ENCODE data around the gene SLC24A3. TPM values are rescaled to one million over a fixed set of nuclear protein-coding genes. Genes with fewer than 3 reads are reported as not detected.

The SLC24A3 gene
- total RNA-seq, 1 donor from 2014 or later: 0.21 TPM

- peaks cover 13% of the 10 kb centered on the region for H3K4me1 Mint-ChIP-seq
- no peak overlapping the region for H3K27ac Mint-ChIP-seq
- Histone ChIP-seq H2AFZ (replicated peaks) (peak overlapping the region; percentile 13), H3K27me3 (no peaks in the 10 kb centered on the region), H3F3A (ENCODE audit: low read depth) (peaks cover 16% of the 10 kb centered on the region), H3K4me3 (no peak overlapping the region), H3K79me2 (ENCODE audit: low read depth) (no peaks in the 10 kb centered on the region), H3K4me1 (peaks cover 35% of the 10 kb centered on the region), H3K36me3 (no peaks in the 10 kb centered on the region), H4K20me1 (ENCODE audit: low read depth) (no peaks in the 10 kb centered on the region), H3K9me3 (ENCODE audit: low read depth) (no peaks in the 10 kb centered on the region), H3K4me2 (peak overlapping the region; percentile 27), H3K27ac (no peak overlapping the region), H3K9ac (no peak overlapping the region)
- H3K36me3 Mint-ChIP-seq: no peaks in the 10 kb centered on the region
- TF ChIP-seq CTCF (IDR thresholded peaks at IDR 0.05): no peak
- TF ChIP-seq EZH2 (IDR thresholded peaks at IDR 0.05): no peak
- TF ChIP-seq EZH2phosphoT487 (IDR thresholded peaks at IDR 0.05): no peak
- H3K4me3 Mint-ChIP-seq: no peak overlapping the region
- H3K9me3 Mint-ChIP-seq: no peaks in the 10 kb centered on the region
- DNase-seq (ENCODE audit: low spot score): peak; percentile 43
- peaks cover 6% of the 10 kb centered on the region for H3K27me3 Mint-ChIP-seq (ENCODE audit: insufficient read depth, low read depth)
These were observed 215.0 kb downstream of the SLC24A3 start for GRCh38 chr20:19427480-19427879.

GRCh38 chr20:19427913-19428312, 215.5 kb downstream of the SLC24A3 start:
- Mint-ChIP-seq H3K4me1 (peaks cover 9% of the 10 kb centered on the region), H3K9me3 (no peaks in the 10 kb centered on the region), H3K4me3 (no peak overlapping the region), H3K27me3 (ENCODE audit: insufficient read depth, low read depth) (peaks cover 6% of the 10 kb centered on the region), H3K36me3 (no peaks in the 10 kb centered on the region), H3K27ac (peak overlapping the region; percentile 5)
- Histone ChIP-seq H3K79me2 (ENCODE audit: low read depth) (no peaks in the 10 kb centered on the region), H3F3A (ENCODE audit: low read depth) (peaks cover 11% of the 10 kb centered on the region), H3K4me2 (peak overlapping the region; percentile 27), H3K4me3 (no peak overlapping the region), H3K9me3 (ENCODE audit: low read depth) (no peaks in the 10 kb centered on the region), H4K20me1 (ENCODE audit: low read depth) (no peaks in the 10 kb centered on the region), H3K4me1 (peaks cover 30% of the 10 kb centered on the region), H3K27me3 (no peaks in the 10 kb centered on the region), H3K9ac (no peak overlapping the region), H3K27ac (no peak overlapping the region), H3K36me3 (no peaks in the 10 kb centered on the region), H2AFZ (replicated peaks) (no peak overlapping the region)
- TF ChIP-seq EZH2 (IDR thresholded peaks at IDR 0.05) (no peak), EZH2phosphoT487 (IDR thresholded peaks at IDR 0.05) (no peak)
- DNase-seq (ENCODE audit: low spot score): no peak

GRCh38 chr20:19428324-19428723, 215.9 kb downstream of the SLC24A3 start:
- no peak overlapping the region for H3K4me3 ChIP-seq
- Mint-ChIP-seq H3K27me3 (ENCODE audit: insufficient read depth, low read depth) (peaks cover 6% of the 10 kb centered on the region), H3K27ac (no peak overlapping the region), H3K4me3 (no peak overlapping the region), H3K36me3 (no peaks in the 10 kb centered on the region), H3K9me3 (no peaks in the 10 kb centered on the region), H3K4me1 (peaks cover 5% of the 10 kb centered on the region)
- no peak for DNase-seq (ENCODE audit: low spot score)
- no peaks in the 10 kb centered on the region for H3K79me2 ChIP-seq (ENCODE audit: low read depth)
- TF ChIP-seq EZH2 (IDR thresholded peaks at IDR 0.05): no peak
- no peak for TF ChIP-seq EZH2phosphoT487 (IDR thresholded peaks at IDR 0.05)
- TF ChIP-seq CTCF (IDR thresholded peaks at IDR 0.05): no peak
- no peaks in the 10 kb centered on the region for H3K36me3 ChIP-seq
- H3F3A ChIP-seq (ENCODE audit: low read depth): peaks cover 7% of the 10 kb centered on the region
- H3K27me3 ChIP-seq: no peaks in the 10 kb centered on the region
- H2AFZ ChIP-seq (replicated peaks): no peak overlapping the region
- H4K20me1 ChIP-seq (ENCODE audit: low read depth): no peaks in the 10 kb centered on the region
- no peak overlapping the region for H3K4me2 ChIP-seq
- no peak overlapping the region for H3K27ac ChIP-seq
- no peaks in the 10 kb centered on the region for H3K9me3 ChIP-seq (ENCODE audit: low read depth)
- peaks cover 26% of the 10 kb centered on the region for H3K4me1 ChIP-seq
- no peak overlapping the region for H3K9ac ChIP-seq

GRCh38 chr20:19429538-19429937, 217.1 kb downstream of the SLC24A3 start:
- no peaks in the 10 kb centered on the region for H3K9me3 Mint-ChIP-seq
- Histone ChIP-seq H4K20me1 (ENCODE audit: low read depth) (no peaks in the 10 kb centered on the region), H3K27me3 (no peaks in the 10 kb centered on the region), H3K9ac (no peak overlapping the region), H3K4me2 (no peak overlapping the region), H3K4me1 (peaks cover 19% of the 10 kb centered on the region), H3K36me3 (no peaks in the 10 kb centered on the region), H2AFZ (replicated peaks) (no peak overlapping the region), H3K27ac (no peak overlapping the region), H3K9me3 (ENCODE audit: low read depth) (no peaks in the 10 kb centered on the region), H3F3A (ENCODE audit: low read depth) (no peaks in the 10 kb centered on the region), H3K4me3 (no peak overlapping the region), H3K79me2 (ENCODE audit: low read depth) (no peaks in the 10 kb centered on the region)
- TF ChIP-seq EZH2 (IDR thresholded peaks at IDR 0.05): no peak
- TF ChIP-seq CTCF (IDR thresholded peaks at IDR 0.05): no peak
- TF ChIP-seq EZH2phosphoT487 (IDR thresholded peaks at IDR 0.05): no peak
- no peak for DNase-seq (ENCODE audit: low spot score)
- no peak overlapping the region for H3K27ac Mint-ChIP-seq
- H3K27me3 Mint-ChIP-seq (ENCODE audit: insufficient read depth, low read depth): peaks cover 6% of the 10 kb centered on the region
- H3K36me3 Mint-ChIP-seq: no peaks in the 10 kb centered on the region
- no peaks in the 10 kb centered on the region for H3K4me1 Mint-ChIP-seq
- H3K4me3 Mint-ChIP-seq: no peak overlapping the region
